ENCODE results near the gene TRAPPC10.
"Not testable (repeated sequence)": the region's sequence is repeated elsewhere in the genome, so short reads cannot be mapped to it uniquely, and the experiment has no call there.

DNA sequence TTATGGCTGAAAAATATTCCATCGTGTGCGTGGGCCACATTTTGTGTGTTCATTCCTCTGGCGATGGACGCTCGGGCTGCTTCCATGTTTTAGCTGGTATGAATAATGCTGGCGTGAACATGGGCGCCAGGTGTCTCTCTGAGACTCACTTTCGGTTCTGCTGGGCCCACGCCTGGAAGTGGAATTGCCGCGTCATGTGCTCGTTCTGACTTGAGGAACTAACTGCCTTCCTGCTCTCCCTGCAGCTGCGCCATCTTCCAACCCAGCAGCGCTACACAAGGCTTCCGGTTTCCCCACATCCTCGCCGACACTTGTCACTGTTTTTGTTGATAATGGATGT, 141.8 kb downstream of the TRAPPC10 start:
- TF ChIP-seq, protein P1, sequence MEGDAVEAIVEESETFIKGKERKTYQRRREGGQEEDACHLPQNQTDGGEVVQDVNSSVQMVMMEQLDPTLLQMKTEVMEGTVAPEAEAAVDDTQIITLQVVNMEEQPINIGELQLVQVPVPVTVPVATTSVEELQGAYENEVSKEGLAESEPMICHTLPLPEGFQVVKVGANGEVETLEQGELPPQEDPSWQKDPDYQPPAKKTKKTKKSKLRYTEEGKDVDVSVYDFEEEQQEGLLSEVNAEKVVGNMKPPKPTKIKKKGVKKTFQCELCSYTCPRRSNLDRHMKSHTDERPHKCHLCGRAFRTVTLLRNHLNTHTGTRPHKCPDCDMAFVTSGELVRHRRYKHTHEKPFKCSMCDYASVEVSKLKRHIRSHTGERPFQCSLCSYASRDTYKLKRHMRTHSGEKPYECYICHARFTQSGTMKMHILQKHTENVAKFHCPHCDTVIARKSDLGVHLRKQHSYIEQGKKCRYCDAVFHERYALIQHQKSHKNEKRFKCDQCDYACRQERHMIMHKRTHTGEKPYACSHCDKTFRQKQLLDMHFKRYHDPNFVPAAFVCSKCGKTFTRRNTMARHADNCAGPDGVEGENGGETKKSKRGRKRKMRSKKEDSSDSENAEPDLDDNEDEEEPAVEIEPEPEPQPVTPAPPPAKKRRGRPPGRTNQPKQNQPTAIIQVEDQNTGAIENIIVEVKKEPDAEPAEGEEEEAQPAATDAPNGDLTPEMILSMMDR (IDR thresholded peaks at IDR 0.05): not testable (repeated sequence)
- not testable (repeated sequence) for TF ChIP-seq POLR2A (IDR thresholded peaks at IDR 0.05)
